DND-41 (cell line): ENCODE data around the gene ELMOD1.
"Not testable (repeated sequence)": the region's sequence is repeated elsewhere in the genome, so short reads cannot be mapped to it uniquely, and the experiment has no call there.

Experiments
- ATAC-seq: fragments of 200-7000 bp; cut with Tn5 transposase; 3 replicates; pipeline ENCODE4 v1.9.1; 2021; ENCODE audit warnings: low read depth; ENCODE audit not compliant: insufficient read depth
- DNase-seq: peaks from one replicate; pipeline ENCODE4 v3.0.0-alpha.2; 2020
- H2AFZ ChIP-seq: 2 replicates; pipeline ENCODE4 v1.6.0; 2012; ENCODE audit warnings: low read depth, low read length
- H3K27ac ChIP-seq: 2 replicates; pipeline ENCODE4 v1.5.1; 2012; ENCODE audit warnings: low read length, inconsistent platforms
- H3K27me3 ChIP-seq: fragments of 200-600 bp; sonication (generic); 2 replicates; pipeline ENCODE4 v1.6.0; 2012; ENCODE audit warnings: low read length, mild to moderate bottlenecking, inconsistent platforms; ENCODE audit not compliant: insufficient read depth, poor library complexity
- H3K36me3 ChIP-seq: 2 replicates; pipeline ENCODE4 v1.5.1; 2012; ENCODE audit warnings: low read length, inconsistent platforms; ENCODE audit not compliant: insufficient read depth
- H3K4me1 ChIP-seq: 2 replicates; pipeline ENCODE4 v1.5.1; 2012; ENCODE audit warnings: mild to moderate bottlenecking, low read length; ENCODE audit not compliant: insufficient read depth
- H3K4me2 ChIP-seq: 2 replicates; pipeline ENCODE4 v1.6.0; 2012; ENCODE audit warnings: mild to moderate bottlenecking, moderate library complexity, low read length, inconsistent platforms; ENCODE audit not compliant: insufficient read depth
- H3K4me3 ChIP-seq, 2 experiments: fragments of 200-600 bp in 1 of 2; shearing (Covaris generic) in 1 of 2; 2 replicates each; pipeline ENCODE4 v1.5.1; 2012 to 2016; ENCODE audit warnings: inconsistent platforms in 2 of 2, low read length in 2 of 2, mild to moderate bottlenecking in 2 of 2, low read depth in 1 of 2, moderate library complexity in 1 of 2
- H3K79me2 ChIP-seq: 2 replicates; pipeline ENCODE4 v1.6.0; 2012; ENCODE audit warnings: low read length, inconsistent platforms; ENCODE audit not compliant: insufficient read depth
- H3K9ac ChIP-seq: 2 replicates; pipeline ENCODE4 v1.6.0; 2012; ENCODE audit warnings: low read depth, mild to moderate bottlenecking, inconsistent platforms, low read length, moderate library complexity
- H3K9me3 ChIP-seq: 2 replicates; pipeline ENCODE4 v1.5.1; 2012; ENCODE audit warnings: low read length, moderate library complexity, mild to moderate bottlenecking, inconsistent platforms; ENCODE audit not compliant: insufficient read depth, severe bottlenecking
- H4K20me1 ChIP-seq: 2 replicates; pipeline ENCODE4 v1.6.0; 2012; ENCODE audit warnings: low read length; ENCODE audit not compliant: insufficient read depth
- EZH2 ChIP-seq: IDR thresholded peaks from 3 replicates; pipeline ENCODE4 v1.6.1; 2012; ENCODE audit warnings: borderline replicate concordance, low read depth, mild to moderate bottlenecking, moderate library complexity, low read length, inconsistent platforms; ENCODE audit not compliant: severe bottlenecking
- TF ChIP-seq, protein P1 (sequence below): IDR thresholded peaks from 2 replicates; pipeline ENCODE4 v1.5.1; 2012; ENCODE audit warnings: borderline replicate concordance, low read length, moderate library complexity, mild to moderate bottlenecking; ENCODE audit not compliant: poor library complexity, severe bottlenecking; ENCODE audit errors: extremely low read depth

Gene ELMOD1

DNA sequence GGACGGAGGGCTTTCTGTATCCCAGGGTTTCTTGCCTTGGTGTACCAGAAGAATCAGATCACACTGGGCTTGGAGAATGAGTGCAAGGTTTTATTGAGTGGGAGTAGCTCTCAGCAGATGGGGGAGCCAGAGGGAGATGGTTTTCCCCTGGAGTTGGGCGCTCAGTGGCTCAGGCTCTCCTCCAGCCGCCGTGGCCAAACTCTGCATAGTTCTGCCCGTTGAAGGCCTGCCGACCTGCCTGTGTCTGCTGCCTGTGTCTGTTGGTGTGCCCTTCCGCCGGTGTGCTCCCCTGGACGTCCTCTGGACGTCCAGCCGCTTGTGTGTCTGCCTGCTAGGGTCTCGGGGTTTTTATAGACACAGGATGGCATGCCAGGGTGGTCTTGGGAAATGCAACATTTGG, 20.9 kb upstream of the ELMOD1 start:
- H3K4me3 ChIP-seq: no peak overlapping the region
- no peaks in the 10 kb centered on the region for H3K36me3 ChIP-seq
- no peak overlapping the region for H3K4me2 ChIP-seq
- no peaks in the 10 kb centered on the region for H4K20me1 ChIP-seq
- no peak overlapping the region for H3K27ac ChIP-seq
- H3K9me3 ChIP-seq: no peaks in the 10 kb centered on the region
- H3K9ac ChIP-seq: no peak overlapping the region
- DNase-seq: no peak
- no peak for ATAC-seq
- TF ChIP-seq, protein P1, sequence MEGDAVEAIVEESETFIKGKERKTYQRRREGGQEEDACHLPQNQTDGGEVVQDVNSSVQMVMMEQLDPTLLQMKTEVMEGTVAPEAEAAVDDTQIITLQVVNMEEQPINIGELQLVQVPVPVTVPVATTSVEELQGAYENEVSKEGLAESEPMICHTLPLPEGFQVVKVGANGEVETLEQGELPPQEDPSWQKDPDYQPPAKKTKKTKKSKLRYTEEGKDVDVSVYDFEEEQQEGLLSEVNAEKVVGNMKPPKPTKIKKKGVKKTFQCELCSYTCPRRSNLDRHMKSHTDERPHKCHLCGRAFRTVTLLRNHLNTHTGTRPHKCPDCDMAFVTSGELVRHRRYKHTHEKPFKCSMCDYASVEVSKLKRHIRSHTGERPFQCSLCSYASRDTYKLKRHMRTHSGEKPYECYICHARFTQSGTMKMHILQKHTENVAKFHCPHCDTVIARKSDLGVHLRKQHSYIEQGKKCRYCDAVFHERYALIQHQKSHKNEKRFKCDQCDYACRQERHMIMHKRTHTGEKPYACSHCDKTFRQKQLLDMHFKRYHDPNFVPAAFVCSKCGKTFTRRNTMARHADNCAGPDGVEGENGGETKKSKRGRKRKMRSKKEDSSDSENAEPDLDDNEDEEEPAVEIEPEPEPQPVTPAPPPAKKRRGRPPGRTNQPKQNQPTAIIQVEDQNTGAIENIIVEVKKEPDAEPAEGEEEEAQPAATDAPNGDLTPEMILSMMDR: no peak
- no peak for TF ChIP-seq EZH2
- peaks cover 13% of the 10 kb centered on the region for H3K4me1 ChIP-seq
- peaks cover 9% of the 10 kb centered on the region for H3K79me2 ChIP-seq
- H3K27me3 ChIP-seq: no peaks in the 10 kb centered on the region
- no peak overlapping the region for H2AFZ ChIP-seq

- H3K4me3 ChIP-seq: no peak overlapping the region
- H4K20me1 ChIP-seq: no peaks in the 10 kb centered on the region
- no peak overlapping the region for H3K27ac ChIP-seq
- no peaks in the 10 kb centered on the region for H3K36me3 ChIP-seq
- H2AFZ ChIP-seq: no peak overlapping the region
- no peaks in the 10 kb centered on the region for H3K9me3 ChIP-seq
- H3K79me2 ChIP-seq: no peaks in the 10 kb centered on the region
- DNase-seq: no peak
- H3K4me1 ChIP-seq: no peaks in the 10 kb centered on the region
- ATAC-seq: no peak
- H3K4me2 ChIP-seq: no peak overlapping the region
- H3K27me3 ChIP-seq: no peaks in the 10 kb centered on the region
- TF ChIP-seq EZH2: no peak
- TF ChIP-seq, protein P1: no peak
- H3K9ac ChIP-seq: no peak overlapping the region
These were observed 17.5 kb upstream of the ELMOD1 start for GRCh38 chr11:107573438-107573837.

DNA sequence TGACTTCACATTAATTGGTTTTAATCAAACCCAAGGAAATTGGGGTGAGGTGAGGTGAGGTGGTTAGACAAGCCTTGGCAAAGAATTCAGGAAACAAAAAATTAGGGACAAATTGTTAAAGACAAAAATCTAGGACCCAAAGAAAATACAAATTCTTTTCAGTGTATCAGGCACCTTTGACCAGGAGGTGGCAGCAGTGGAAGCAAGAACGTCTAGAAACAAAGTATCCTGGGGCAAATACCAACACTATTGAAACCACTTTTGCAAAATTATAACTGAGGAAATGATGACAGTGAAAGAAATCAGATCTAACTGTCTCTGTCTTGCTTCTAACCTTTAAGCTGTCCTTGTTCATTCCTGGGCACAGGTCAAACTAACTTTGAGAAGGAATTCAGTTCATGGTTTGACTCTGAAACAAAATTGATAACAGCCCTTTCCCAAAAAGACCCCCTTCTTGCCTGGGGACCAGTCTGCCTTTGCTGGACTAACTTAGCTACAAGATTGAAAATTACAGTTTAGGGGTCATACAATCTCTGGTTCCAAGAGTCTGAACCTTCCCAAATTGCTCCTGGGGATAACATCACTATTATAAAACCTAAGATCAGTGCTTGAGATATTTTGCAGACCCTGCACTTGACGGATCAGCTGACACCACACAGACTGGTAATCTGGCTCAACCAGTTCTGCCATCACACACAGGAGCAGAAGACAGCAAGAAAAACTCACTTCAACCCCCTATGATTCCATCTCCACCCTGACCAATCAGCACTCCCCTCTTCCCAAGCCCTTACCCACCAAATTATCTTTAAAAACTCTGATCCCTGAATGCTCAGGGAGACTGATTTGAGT, 14.2 kb upstream of the ELMOD1 start:
- not testable (repeated sequence) for H3K4me2 ChIP-seq, H3K27ac ChIP-seq, H4K20me1 ChIP-seq, H3K4me1 ChIP-seq, H3K9me3 ChIP-seq, H3K4me3 ChIP-seq, H3K9ac ChIP-seq, H3K27me3 ChIP-seq, H2AFZ ChIP-seq, H3K79me2 ChIP-seq, H3K36me3 ChIP-seq
- DNase-seq: peak; percentile 55
- TF ChIP-seq, protein P1: peak; percentile 79
- peak; percentile 80; the same call in 2 of the 3 replicates for ATAC-seq

DNA sequence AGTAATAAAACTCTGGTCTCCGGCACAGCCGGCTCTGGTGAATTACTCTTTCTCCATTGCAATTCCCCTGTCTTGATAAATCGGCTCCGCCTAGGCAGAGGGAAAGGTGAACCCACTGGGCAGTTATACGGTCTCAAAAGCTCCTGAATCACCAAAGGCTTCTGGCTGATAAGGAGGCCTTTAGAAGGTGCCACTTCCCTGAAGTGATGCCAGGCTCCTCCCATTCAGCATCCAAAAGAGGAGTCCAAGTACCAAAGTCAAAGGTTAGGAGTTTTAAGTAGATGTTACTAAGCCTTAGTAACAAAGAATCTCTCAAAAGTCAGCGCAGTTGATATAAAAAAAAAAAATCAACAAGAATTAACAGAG, 13.6 kb upstream of the ELMOD1 start:
- Histone ChIP-seq H3K4me3 (no peak overlapping the region), H2AFZ (no peak overlapping the region), H3K27me3 (no peaks in the 10 kb centered on the region), H3K79me2 (no peaks in the 10 kb centered on the region), H3K27ac (no peak overlapping the region), H3K4me1 (no peaks in the 10 kb centered on the region), H3K9ac (no peak overlapping the region), H4K20me1 (no peaks in the 10 kb centered on the region), H3K9me3 (no peaks in the 10 kb centered on the region), H3K4me2 (no peak overlapping the region), H3K36me3 (no peaks in the 10 kb centered on the region)
- TF ChIP-seq, protein P1: no peak
- no peak for TF ChIP-seq EZH2
- ATAC-seq: no peak
- no peak for DNase-seq

DNA sequence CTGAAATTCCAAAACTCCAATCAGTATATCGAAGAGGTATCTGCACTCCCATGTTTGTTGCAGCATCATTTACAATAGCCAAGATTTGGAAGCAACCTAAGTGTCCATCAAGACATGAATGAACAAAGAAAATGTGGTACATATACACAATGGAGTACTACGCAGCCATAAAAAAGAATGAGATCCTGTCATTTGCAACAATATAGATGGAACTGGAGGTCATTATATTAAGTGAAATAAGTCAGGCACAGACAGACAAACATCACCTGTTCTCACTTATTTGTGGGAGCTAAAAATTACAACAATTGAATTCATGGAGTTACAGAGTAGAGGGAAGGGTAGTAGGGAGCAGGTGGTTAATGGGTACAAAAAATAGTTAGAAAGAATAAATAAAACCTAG, 11.8 kb upstream of the ELMOD1 start:
- not testable (repeated sequence) for ATAC-seq

More for the DNA sequence above, 11.8 kb upstream of the ELMOD1 start:
- H3K4me2 ChIP-seq, DNase-seq, H3K4me3 ChIP-seq, H2AFZ ChIP-seq, H3K4me1 ChIP-seq, H3K27ac ChIP-seq, H3K9me3 ChIP-seq, H3K79me2 ChIP-seq, H3K27me3 ChIP-seq, H3K36me3 ChIP-seq, H3K9ac ChIP-seq, H4K20me1 ChIP-seq: not testable (repeated sequence)
